ENCODE measurements around the gene PGA4.

Gene PGA4

DNA sequence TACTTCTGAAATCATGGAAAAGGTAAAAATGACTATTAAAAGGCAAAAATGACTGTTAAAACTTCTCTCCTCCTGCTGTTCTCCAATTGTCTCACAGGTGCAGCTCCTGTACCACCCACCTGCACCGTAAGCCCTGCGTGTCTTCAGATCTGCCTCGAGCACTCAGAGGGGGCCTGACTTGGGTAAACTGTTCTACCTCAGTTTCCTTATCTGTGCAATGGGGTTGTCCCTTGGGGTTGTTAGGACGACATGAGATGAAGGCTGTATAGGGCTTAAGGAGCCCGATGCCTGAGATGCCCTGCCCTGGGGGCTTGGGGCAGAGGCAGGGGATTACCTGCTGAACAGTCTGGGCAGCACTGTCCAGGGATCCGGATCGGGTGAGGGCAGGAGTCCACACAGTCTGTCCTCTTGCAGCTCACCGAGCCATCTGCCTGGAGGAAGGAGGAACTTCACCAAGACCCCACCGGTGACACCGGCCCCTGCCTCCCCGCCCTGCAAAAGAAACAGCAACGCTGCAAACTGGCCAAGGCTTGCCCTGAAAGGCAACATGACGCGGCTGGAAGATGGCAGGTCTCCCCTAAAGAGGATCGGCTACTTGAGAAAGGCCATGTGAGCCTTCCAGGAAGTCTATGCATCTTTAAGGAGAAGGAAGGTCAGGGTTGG, 46.6 kb downstream of the PGA4 start:
- Histone ChIP-seq H3K4me1 (ENCODE audit: control extremely low read depth in 1 of 4, control insufficient read depth in 4 of 4, insufficient read depth in 4 of 4, low read length in 3 of 4) (no peaks in the 10 kb centered on the region), H3K27ac (ENCODE audit: insufficient read depth in 1 of 2, low read depth in 1 of 2, low read length in 2 of 2, poor library complexity in 1 of 2, severe bottlenecking in 2 of 2) (no peak overlapping the region), H3K9me3 (ENCODE audit: control extremely low read depth in 1 of 5, control insufficient read depth in 4 of 5, insufficient read depth in 2 of 5, low read depth in 1 of 5, low read length in 4 of 5) (no peaks in the 10 kb centered on the region), H3K27me3 (replicated peaks in 2 of 5; ENCODE audit: control insufficient read depth in 4 of 5, insufficient read depth in 5 of 5, low read length in 4 of 5) (no peaks in the 10 kb centered on the region), H3K4me3 (ENCODE audit: control insufficient read depth in 1 of 7, extremely low read depth in 1 of 7, insufficient read depth in 4 of 7, low read depth in 2 of 7, low read length in 6 of 7) (no peak overlapping the region), H3K36me3 (ENCODE audit: control insufficient read depth in 4 of 4, insufficient read depth in 4 of 4, low read length in 3 of 4) (peaks cover 0 to 15% (median 12%) of the 10 kb centered on the region in 4 experiments)
- no peak for DNase-seq
- CTCF ChIA-PET: no interaction called here
- 96% methylated on average over 15 of the region's 15 CpGs for WGBS (ENCODE audit: insufficient coverage)
- POLR2A ChIA-PET: no interaction called here

DNA sequence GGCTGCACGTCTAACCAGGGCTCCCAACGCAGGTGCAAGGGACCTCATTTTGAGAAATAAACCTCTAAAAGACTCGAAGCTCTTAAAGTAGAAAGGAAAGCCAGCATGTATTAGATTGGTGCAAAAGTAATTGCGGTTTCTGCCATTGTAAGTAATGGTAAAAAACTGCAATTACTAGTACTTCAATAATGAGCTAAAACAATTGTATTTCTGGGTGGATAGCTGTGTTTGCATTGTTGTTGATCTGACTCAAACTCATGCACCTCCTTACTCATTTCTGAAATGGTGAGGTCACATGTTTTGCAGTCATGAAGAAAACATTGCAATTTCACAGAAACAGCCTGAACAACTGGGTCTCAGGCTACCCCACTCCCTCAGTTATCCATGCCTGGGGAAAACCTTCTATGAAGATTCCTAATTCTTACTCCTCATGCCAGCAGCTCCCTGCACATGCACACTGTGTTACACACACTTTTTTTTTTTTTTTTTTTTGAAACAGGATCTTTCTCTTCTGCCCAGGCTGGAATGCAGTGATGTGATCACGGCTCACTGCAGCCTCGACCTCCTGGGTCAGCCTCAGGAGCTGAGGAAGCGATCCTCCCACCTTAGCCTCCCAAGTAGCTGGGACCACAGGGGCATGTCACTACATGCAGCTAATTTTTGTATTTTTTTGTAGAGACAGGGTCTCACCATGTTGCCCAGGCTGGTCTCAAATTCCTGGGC, 48.4 kb downstream of the PGA4 start:
- no peaks in the 10 kb centered on the region for H3K27me3 ChIP-seq (replicated peaks in 2 of 5; ENCODE audit: control insufficient read depth in 4 of 5, insufficient read depth in 5 of 5, low read length in 4 of 5)
- no peak for DNase-seq
- H3K27ac ChIP-seq (ENCODE audit: insufficient read depth in 1 of 2, low read depth in 1 of 2, low read length in 2 of 2, poor library complexity in 1 of 2, severe bottlenecking in 2 of 2): no peak overlapping the region
- H3K4me3 ChIP-seq (ENCODE audit: control insufficient read depth in 1 of 7, extremely low read depth in 1 of 7, insufficient read depth in 4 of 7, low read depth in 2 of 7, low read length in 6 of 7): no peak overlapping the region
- CTCF ChIA-PET: interaction anchor here (0.7 to 1.2 kb wide), 3 partner anchors 12 to 1390 kb away, joined by 3 to 8 read pairs (median 5); no protein-coding TSS in a partner anchor
- H3K4me1 ChIP-seq (ENCODE audit: control extremely low read depth in 1 of 4, control insufficient read depth in 4 of 4, insufficient read depth in 4 of 4, low read length in 3 of 4): no peaks in the 10 kb centered on the region
- 98% methylated on average over 7 of the region's 7 CpGs for WGBS (ENCODE audit: insufficient coverage)
- no peaks in the 10 kb centered on the region for H3K9me3 ChIP-seq (ENCODE audit: control extremely low read depth in 1 of 5, control insufficient read depth in 4 of 5, insufficient read depth in 2 of 5, low read depth in 1 of 5, low read length in 4 of 5)
- H3K36me3 ChIP-seq (ENCODE audit: control insufficient read depth in 4 of 4, insufficient read depth in 4 of 4, low read length in 3 of 4): peaks cover 0 to 23% (median 17%) of the 10 kb centered on the region in 4 experiments
- POLR2A ChIA-PET: no interaction called here

GRCh38 chr11:61272731-61273130, 50.6 kb downstream of the PGA4 start:
- Histone ChIP-seq H3K4me1 (ENCODE audit: control extremely low read depth in 1 of 4, control insufficient read depth in 4 of 4, insufficient read depth in 4 of 4, low read length in 3 of 4) (no peaks in the 10 kb centered on the region), H3K27ac (ENCODE audit: insufficient read depth in 1 of 2, low read depth in 1 of 2, low read length in 2 of 2, poor library complexity in 1 of 2, severe bottlenecking in 2 of 2) (no peak overlapping the region), H3K4me3 (ENCODE audit: control insufficient read depth in 1 of 7, extremely low read depth in 1 of 7, insufficient read depth in 4 of 7, low read depth in 2 of 7, low read length in 6 of 7) (no peak overlapping the region), H3K9me3 (ENCODE audit: control extremely low read depth in 1 of 5, control insufficient read depth in 4 of 5, insufficient read depth in 2 of 5, low read depth in 1 of 5, low read length in 4 of 5) (no peaks in the 10 kb centered on the region), H3K27me3 (replicated peaks in 2 of 5; ENCODE audit: control insufficient read depth in 4 of 5, insufficient read depth in 5 of 5, low read length in 4 of 5) (no peaks in the 10 kb centered on the region), H3K36me3 (ENCODE audit: control insufficient read depth in 4 of 4, insufficient read depth in 4 of 4, low read length in 3 of 4) (peaks cover 0 to 23% (median 15%) of the 10 kb centered on the region in 4 experiments)
- POLR2A ChIA-PET: no interaction called here
- DNase-seq: no peak
- CTCF ChIA-PET: no interaction called here
- WGBS (ENCODE audit: insufficient coverage): 94% methylated on average over 3 of the region's 3 CpGs

GRCh38 chr11:61273178-61274078, 51.3 kb downstream of the PGA4 start:
- ChIA-PET POLR2A (no interaction called here), CTCF (no interaction called here)
- Histone ChIP-seq H3K4me3 (ENCODE audit: control insufficient read depth in 1 of 7, extremely low read depth in 1 of 7, insufficient read depth in 4 of 7, low read depth in 2 of 7, low read length in 6 of 7) (no peak overlapping the region), H3K27me3 (replicated peaks in 2 of 5; ENCODE audit: control insufficient read depth in 4 of 5, insufficient read depth in 5 of 5, low read length in 4 of 5) (no peaks in the 10 kb centered on the region), H3K4me1 (ENCODE audit: control extremely low read depth in 1 of 4, control insufficient read depth in 4 of 4, insufficient read depth in 4 of 4, low read length in 3 of 4) (no peaks in the 10 kb centered on the region), H3K27ac (ENCODE audit: insufficient read depth in 1 of 2, low read depth in 1 of 2, low read length in 2 of 2, poor library complexity in 1 of 2, severe bottlenecking in 2 of 2) (no peak overlapping the region), H3K36me3 (ENCODE audit: control insufficient read depth in 4 of 4, insufficient read depth in 4 of 4, low read length in 3 of 4) (peaks cover 0 to 26% (median 17%) of the 10 kb centered on the region in 4 experiments), H3K9me3 (ENCODE audit: control extremely low read depth in 1 of 5, control insufficient read depth in 4 of 5, insufficient read depth in 2 of 5, low read depth in 1 of 5, low read length in 4 of 5) (no peaks in the 10 kb centered on the region)
- WGBS (ENCODE audit: insufficient coverage): 93% methylated on average over 5 of the region's 16 CpGs
- no peak for DNase-seq

DNA sequence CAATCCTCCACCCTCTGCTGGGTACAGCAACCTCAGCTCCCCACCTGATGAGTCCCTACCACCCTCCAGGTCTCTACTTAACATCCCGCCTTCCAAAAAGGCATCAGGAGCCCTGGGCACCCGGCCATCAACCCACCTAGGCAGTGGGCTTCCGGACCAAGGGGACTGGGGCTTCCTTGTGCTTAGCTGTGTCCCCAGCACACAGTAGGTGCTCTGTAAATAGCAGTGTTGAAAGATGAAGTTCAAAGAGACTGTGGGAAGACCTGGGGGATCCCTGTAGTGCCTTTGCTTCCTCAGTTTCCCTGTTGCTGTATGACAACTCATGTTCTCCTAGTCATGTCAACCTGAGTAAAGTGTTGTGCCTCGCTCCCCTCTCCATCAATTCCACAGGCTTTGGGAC, 51.9 kb downstream of the PGA4 start:
- Histone ChIP-seq H3K9me3 (ENCODE audit: control extremely low read depth in 1 of 5, control insufficient read depth in 4 of 5, insufficient read depth in 2 of 5, low read depth in 1 of 5, low read length in 4 of 5) (no peaks in the 10 kb centered on the region), H3K4me1 (ENCODE audit: control extremely low read depth in 1 of 4, control insufficient read depth in 4 of 4, insufficient read depth in 4 of 4, low read length in 3 of 4) (no peaks in the 10 kb centered on the region), H3K4me3 (ENCODE audit: control insufficient read depth in 1 of 7, extremely low read depth in 1 of 7, insufficient read depth in 4 of 7, low read depth in 2 of 7, low read length in 6 of 7) (no peak overlapping the region), H3K27me3 (replicated peaks in 2 of 5; ENCODE audit: control insufficient read depth in 4 of 5, insufficient read depth in 5 of 5, low read length in 4 of 5) (no peaks in the 10 kb centered on the region), H3K36me3 (ENCODE audit: control insufficient read depth in 4 of 4, insufficient read depth in 4 of 4, low read length in 3 of 4) (peaks cover 0 to 25% (median 16%) of the 10 kb centered on the region in 4 experiments), H3K27ac (ENCODE audit: insufficient read depth in 1 of 2, low read depth in 1 of 2, low read length in 2 of 2, poor library complexity in 1 of 2, severe bottlenecking in 2 of 2) (no peak overlapping the region)
- CTCF ChIA-PET: interaction anchor here (1.1 kb wide), 1 partner anchor 20 kb away, joined by 3 read pairs; no protein-coding TSS in a partner anchor
- 100% methylated on average over 3 of the region's 4 CpGs for WGBS (ENCODE audit: insufficient coverage)
- DNase-seq: no peak
- POLR2A ChIA-PET: no interaction called here

DNA sequence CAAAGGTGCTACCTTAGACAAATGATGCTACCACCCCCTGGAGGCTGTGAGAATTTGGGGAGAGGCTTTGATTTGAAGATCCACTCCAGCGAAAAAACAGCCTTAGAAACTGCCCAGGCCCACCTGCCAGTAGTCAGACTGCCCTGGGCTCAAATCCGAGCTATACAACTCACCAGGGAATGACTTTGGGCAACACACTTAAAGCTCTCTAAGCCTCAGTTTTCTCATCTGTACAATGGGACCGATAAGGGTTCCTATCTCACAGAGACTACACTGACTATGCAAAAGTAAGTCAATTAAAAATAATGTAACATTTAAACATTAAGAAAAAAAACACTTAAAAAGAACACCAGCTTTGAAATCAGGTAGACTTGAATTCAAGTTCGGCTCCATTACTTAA, 53.0 kb downstream of the PGA4 start:
- H3K4me1 ChIP-seq (ENCODE audit: control extremely low read depth in 1 of 4, control insufficient read depth in 4 of 4, insufficient read depth in 4 of 4, low read length in 3 of 4): no peaks in the 10 kb centered on the region
- H3K36me3 ChIP-seq (ENCODE audit: control insufficient read depth in 4 of 4, insufficient read depth in 4 of 4, low read length in 3 of 4): peaks cover 0 to 28% (median 17%) of the 10 kb centered on the region in 4 experiments
- no peak overlapping the region for H3K4me3 ChIP-seq (ENCODE audit: control insufficient read depth in 1 of 7, extremely low read depth in 1 of 7, insufficient read depth in 4 of 7, low read depth in 2 of 7, low read length in 6 of 7)
- no peaks in the 10 kb centered on the region for H3K27me3 ChIP-seq (replicated peaks in 2 of 5; ENCODE audit: control insufficient read depth in 4 of 5, insufficient read depth in 5 of 5, low read length in 4 of 5)
- no peak overlapping the region for H3K27ac ChIP-seq (ENCODE audit: insufficient read depth in 1 of 2, low read depth in 1 of 2, low read length in 2 of 2, poor library complexity in 1 of 2, severe bottlenecking in 2 of 2)
- no peaks in the 10 kb centered on the region for H3K9me3 ChIP-seq (ENCODE audit: control extremely low read depth in 1 of 5, control insufficient read depth in 4 of 5, insufficient read depth in 2 of 5, low read depth in 1 of 5, low read length in 4 of 5)
- ChIA-PET POLR2A (no interaction called here), CTCF (interaction anchor here (1.1 to 1.2 kb wide), 2 partner anchors 19 to 20 kb away, joined by 3 read pairs; no protein-coding TSS in a partner anchor)
- no peak for DNase-seq
- WGBS (ENCODE audit: insufficient coverage): 93% methylated on average over 2 of the region's 4 CpGs

All from common myeloid progenitor, CD34-positive (primary cell).